ENCODE results near the gene C2orf69. TPM values are rescaled to one million over a fixed set of nuclear protein-coding genes. Genes with fewer than 3 reads are reported as not detected.

C2orf69 gene
- total and polyA plus RNA-seq, 2 of the 13 experiments (the other 11 are each of a cell fraction or from before 2014, with no cell fraction given): 4.8 to 19.3 TPM

GRCh38 chr2:199929262-199929661 is 18.2 kb downstream of the C2orf69 start:
- Histone ChIP-seq H3K9me3 (ENCODE audit: low read length) (no peaks in the 10 kb centered on the region), H3K36me3 (replicated peaks in 1 of 2; ENCODE audit: control insufficient read depth in 1 of 2, insufficient read depth in 2 of 2, low read length in 2 of 2) (peaks cover 2 to 41% of the 10 kb centered on the region in 2 experiments), H3K27ac (ENCODE audit: extremely low read length, insufficient read depth, low read length) (no peak overlapping the region), H3K4me1 (ENCODE audit: insufficient read depth, low read length) (no peaks in the 10 kb centered on the region), H3K4me2 (ENCODE audit: low read depth, low read length) (no peak overlapping the region), H4K20me1 (ENCODE audit: insufficient read depth, low read length) (no peaks in the 10 kb centered on the region), H3K27me3 (ENCODE audit: control insufficient read depth in 1 of 2, insufficient read depth in 2 of 2, low read length in 2 of 2) (no peaks in the 10 kb centered on the region), H3K4me3 (replicated peaks in 1 of 3; ENCODE audit: insufficient read depth in 1 of 3, low read depth in 2 of 3, low read length in 3 of 3) (no peak overlapping the region), H3K9ac (ENCODE audit: insufficient read depth, low read depth, low read length) (no peak overlapping the region), H3K79me2 (ENCODE audit: insufficient read depth, low read length) (peaks cover 7% of the 10 kb centered on the region), H2AFZ (ENCODE audit: low read length) (no peak overlapping the region)
- 97% methylated on average over 2 of the region's 2 CpGs for WGBS (ENCODE audit: low lambda C conversion rate)
- peak; percentile 62 for ATAC-seq
- no peak for DNase-seq (ENCODE audit: low spot score)
- ChIA-PET POLR2A (no interaction called here), CTCF (ENCODE audit: low intra/inter-chr PET ratio, low total read pairs) (no interaction called here)
- FAIRE-seq: no peak
- BruUV-seq (replicated peaks): no TSS peak
- intact Hi-C loops (cut with micrococcal nuclease; ENCODE audit: unreplicated experiment): no loop called here
- in situ Hi-C loops (cut with HindIII; ENCODE audit: extremely low pct_ligation_motif_present, low pct_unique_long_range_greater_than_20kb): no loop called here
- TF ChIP-seq, protein P1, sequence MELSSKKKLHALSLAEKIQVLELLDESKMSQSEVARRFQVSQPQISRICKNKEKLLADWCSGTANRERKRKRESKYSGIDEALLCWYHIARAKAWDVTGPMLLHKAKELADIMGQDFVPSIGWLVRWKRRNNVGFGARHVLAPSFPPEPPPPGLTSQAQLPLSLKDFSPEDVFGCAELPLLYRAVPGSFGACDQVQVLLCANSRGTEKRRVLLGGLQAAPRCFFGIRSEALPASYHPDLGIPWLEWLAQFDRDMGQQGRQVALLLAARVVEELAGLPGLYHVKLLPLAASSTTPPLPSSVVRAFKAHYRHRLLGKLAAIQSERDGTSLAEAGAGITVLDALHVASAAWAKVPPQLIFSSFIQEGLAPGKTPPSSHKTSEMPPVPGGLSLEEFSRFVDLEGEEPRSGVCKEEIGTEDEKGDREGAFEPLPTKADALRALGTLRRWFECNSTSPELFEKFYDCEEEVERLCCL (CRISPR knock-in tag; IDR thresholded peaks at IDR 0.05; ENCODE audit: borderline replicate concordance): no peak
- TF ChIP-seq ZBTB49 (CRISPR knock-in tag; IDR thresholded peaks at IDR 0.05; ENCODE audit: borderline replicate concordance) (no peak), AGO2 (optimal IDR thresholded peaks at IDR 0.05; ENCODE audit: low read depth, low read length) (peak; percentile 75), CCAR2 (optimal IDR thresholded peaks at IDR 0.05; ENCODE audit: low read depth, low read length) (no peak), JUN (CRISPR knock-in tag; IDR thresholded peaks at IDR 0.05) (no peak), ZFY (CRISPR knock-in tag; IDR thresholded peaks at IDR 0.05) (no peak), POLR2G (IDR thresholded peaks at IDR 0.05; ENCODE audit: low read depth, low read length) (peak; percentile 37; the same call in 1 of the 2 replicates), ZNF569 (CRISPR knock-in tag; IDR thresholded peaks at IDR 0.05; ENCODE audit: borderline replicate concordance) (no peak), NFIC (IDR thresholded peaks at IDR 0.05; ENCODE audit: low read length) (no peak), ZNF282 (IDR thresholded peaks at IDR 0.05; ENCODE audit: partially characterized antibody) (no peak), RBM22 (optimal IDR thresholded peaks at IDR 0.05; ENCODE audit: low read length) (no peak), ZNF724P (CRISPR knock-in tag; IDR thresholded peaks at IDR 0.05; ENCODE audit: borderline replicate concordance) (no peak)
- TF ChIP-seq, protein P2, sequence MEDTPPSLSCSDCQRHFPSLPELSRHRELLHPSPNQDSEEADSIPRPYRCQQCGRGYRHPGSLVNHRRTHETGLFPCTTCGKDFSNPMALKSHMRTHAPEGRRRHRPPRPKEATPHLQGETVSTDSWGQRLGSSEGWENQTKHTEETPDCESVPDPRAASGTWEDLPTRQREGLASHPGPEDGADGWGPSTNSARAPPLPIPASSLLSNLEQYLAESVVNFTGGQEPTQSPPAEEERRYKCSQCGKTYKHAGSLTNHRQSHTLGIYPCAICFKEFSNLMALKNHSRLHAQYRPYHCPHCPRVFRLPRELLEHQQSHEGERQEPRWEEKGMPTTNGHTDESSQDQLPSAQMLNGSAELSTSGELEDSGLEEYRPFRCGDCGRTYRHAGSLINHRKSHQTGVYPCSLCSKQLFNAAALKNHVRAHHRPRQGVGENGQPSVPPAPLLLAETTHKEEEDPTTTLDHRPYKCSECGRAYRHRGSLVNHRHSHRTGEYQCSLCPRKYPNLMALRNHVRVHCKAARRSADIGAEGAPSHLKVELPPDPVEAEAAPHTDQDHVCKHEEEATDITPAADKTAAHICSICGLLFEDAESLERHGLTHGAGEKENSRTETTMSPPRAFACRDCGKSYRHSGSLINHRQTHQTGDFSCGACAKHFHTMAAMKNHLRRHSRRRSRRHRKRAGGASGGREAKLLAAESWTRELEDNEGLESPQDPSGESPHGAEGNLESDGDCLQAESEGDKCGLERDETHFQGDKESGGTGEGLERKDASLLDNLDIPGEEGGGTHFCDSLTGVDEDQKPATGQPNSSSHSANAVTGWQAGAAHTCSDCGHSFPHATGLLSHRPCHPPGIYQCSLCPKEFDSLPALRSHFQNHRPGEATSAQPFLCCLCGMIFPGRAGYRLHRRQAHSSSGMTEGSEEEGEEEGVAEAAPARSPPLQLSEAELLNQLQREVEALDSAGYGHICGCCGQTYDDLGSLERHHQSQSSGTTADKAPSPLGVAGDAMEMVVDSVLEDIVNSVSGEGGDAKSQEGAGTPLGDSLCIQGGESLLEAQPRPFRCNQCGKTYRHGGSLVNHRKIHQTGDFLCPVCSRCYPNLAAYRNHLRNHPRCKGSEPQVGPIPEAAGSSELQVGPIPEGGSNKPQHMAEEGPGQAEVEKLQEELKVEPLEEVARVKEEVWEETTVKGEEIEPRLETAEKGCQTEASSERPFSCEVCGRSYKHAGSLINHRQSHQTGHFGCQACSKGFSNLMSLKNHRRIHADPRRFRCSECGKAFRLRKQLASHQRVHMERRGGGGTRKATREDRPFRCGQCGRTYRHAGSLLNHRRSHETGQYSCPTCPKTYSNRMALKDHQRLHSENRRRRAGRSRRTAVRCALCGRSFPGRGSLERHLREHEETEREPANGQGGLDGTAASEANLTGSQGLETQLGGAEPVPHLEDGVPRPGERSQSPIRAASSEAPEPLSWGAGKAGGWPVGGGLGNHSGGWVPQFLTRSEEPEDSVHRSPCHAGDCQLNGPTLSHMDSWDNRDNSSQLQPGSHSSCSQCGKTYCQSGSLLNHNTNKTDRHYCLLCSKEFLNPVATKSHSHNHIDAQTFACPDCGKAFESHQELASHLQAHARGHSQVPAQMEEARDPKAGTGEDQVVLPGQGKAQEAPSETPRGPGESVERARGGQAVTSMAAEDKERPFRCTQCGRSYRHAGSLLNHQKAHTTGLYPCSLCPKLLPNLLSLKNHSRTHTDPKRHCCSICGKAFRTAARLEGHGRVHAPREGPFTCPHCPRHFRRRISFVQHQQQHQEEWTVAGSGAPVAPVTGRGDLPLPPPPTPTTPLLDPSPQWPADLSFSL (CRISPR knock-in tag; IDR thresholded peaks at IDR 0.05): no peak
- TF ChIP-seq, protein P3, sequence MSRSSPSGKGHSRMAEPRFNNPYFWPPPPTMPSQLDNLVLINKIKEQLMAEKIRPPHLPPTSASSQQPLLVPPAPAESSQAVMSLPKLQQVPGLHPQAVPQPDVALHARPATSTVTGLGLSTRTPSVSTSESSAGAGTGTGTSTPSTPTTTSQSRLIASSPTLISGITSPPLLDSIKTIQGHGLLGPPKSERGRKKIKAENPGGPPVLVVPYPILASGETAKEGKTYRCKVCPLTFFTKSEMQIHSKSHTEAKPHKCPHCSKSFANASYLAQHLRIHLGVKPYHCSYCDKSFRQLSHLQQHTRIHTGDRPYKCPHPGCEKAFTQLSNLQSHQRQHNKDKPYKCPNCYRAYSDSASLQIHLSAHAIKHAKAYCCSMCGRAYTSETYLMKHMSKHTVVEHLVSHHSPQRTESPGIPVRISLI (CRISPR knock-in tag; IDR thresholded peaks at IDR 0.05; ENCODE audit: borderline replicate concordance): peak; percentile 15; the same call in 1 of the 2 replicates

All from HepG2 (cell line).